GM21360 (cell line): ENCODE measurements around the gene RBFOX2.
"Not testable (repeated sequence)": the region's sequence is repeated elsewhere in the genome, so short reads cannot be mapped to it uniquely, and the experiment has no call there.

ENCODE experiments used
- ATAC-seq: cut with Tn5 transposase; IDR thresholded peaks from one replicate; pipeline ENCODE4 v1.9.1; 2021; ENCODE audit warnings: mild to moderate bottlenecking, moderate library complexity; ENCODE audit not compliant: unreplicated experiment

RBFOX2 gene

DNA sequence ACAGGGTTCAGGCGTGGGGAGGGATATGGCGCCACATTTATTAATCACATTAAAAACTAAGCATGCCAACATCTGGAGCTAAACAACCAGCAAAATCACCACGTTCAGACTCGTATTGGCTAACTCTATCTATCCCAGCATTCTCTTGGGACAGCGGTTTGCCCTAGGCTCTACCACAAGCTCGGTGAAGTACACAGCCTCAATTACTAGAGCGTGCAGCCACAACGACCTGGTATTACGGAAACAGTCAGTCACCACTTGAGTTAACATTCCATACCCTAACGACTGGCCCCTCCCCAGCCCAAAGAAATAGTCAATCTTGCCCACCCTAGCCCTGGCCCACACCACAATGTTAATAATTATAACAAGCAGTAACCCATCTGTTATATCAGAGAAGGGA lies 278.8 kb downstream of the RBFOX2 start:
- peak; percentile 75 for ATAC-seq

GRCh38 chr22:35746946-35747703 lies 281.5 kb downstream of the RBFOX2 start:
- no peak for ATAC-seq

- no peak for ATAC-seq
Measured at GRCh38 chr22:35746248-35746647, 282.4 kb downstream of the RBFOX2 start.

DNA sequence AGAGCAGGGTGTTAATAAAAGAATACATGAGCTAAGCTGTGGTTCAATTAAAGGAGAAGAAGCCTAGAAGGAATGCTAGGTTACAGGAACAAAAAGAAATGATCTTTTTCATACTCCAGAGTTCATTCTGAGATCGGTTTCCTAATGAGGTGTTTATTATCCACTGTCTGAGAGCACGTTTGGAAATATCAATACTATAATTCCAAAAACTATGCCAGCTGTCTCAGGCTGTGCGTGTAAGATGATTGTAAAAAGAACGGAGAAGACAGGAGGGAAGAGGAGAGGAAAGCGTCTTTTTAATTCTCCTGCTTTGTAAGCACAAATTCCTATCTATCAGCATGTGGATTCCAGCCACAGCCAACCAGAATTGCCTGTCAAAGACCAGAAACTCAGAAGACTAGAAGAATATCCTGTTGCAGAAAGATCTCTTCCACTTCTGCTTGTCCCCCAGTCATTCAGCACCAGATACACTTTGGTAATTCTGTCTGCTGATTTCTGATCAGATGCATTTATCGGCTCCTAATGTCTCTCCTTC lies 285.2 kb downstream of the RBFOX2 start:
- no peak for ATAC-seq

DNA sequence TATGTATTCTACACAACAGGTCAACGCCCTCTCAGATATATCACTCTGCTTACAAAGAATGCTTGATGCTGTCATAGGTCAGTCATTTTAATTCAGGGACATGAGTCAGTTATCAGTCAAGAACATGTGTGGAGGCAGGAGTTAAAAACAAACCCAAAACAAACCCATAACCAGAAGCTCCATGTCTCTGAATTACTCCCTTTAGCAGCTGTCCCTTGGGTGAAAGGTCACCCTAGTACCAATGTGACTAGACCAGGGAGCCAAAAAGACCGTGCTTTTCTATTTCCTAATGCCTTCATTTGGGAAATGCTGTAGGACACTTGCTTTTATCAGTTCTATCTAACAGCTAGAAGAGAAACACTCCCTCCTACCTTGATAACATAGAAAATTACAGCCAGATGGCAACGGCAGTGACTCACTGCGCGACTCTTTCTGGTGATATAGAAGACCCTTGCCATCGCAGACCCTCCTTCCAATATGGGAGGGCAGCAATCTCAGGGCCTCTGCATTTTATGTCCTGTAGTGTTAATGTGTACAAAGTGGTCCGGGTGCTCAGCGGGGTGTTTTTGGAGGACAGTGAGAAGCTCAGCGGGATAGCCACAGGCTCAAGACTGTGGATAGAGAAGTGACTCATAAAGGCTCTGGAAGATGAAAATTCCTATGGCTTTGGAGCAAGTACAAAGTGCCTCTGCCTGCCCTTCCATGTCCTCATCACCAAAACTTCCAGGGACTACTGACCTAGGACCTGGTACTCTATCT lies 286.1 kb downstream of the RBFOX2 start:
- no peak for ATAC-seq

- ATAC-seq = no peak
Measured at GRCh38 chr22:35740616-35741015, 288.0 kb downstream of the RBFOX2 start.

DNA sequence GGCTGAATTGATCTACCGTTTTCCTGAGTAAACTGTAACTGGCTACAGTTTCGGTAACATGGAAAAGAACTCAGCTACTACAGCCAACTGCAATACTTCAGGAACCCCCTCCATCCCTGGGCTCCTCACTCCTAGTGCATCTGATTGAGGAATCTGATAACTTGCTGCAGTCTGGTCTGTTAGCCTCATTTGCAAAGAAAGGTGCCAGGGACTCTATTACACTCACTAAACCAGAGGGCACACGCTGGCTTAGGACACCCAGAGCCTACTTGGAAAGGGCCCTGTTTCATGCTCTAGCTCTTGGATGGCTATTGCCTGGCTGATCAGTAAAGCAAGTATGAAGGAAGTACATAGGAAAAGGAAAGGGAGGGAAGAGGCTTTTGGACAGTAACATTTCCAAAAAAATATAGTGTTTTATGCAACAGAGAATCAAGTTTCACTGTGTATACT lies 288.7 kb downstream of the RBFOX2 start:
- ATAC-seq = no peak

DNA sequence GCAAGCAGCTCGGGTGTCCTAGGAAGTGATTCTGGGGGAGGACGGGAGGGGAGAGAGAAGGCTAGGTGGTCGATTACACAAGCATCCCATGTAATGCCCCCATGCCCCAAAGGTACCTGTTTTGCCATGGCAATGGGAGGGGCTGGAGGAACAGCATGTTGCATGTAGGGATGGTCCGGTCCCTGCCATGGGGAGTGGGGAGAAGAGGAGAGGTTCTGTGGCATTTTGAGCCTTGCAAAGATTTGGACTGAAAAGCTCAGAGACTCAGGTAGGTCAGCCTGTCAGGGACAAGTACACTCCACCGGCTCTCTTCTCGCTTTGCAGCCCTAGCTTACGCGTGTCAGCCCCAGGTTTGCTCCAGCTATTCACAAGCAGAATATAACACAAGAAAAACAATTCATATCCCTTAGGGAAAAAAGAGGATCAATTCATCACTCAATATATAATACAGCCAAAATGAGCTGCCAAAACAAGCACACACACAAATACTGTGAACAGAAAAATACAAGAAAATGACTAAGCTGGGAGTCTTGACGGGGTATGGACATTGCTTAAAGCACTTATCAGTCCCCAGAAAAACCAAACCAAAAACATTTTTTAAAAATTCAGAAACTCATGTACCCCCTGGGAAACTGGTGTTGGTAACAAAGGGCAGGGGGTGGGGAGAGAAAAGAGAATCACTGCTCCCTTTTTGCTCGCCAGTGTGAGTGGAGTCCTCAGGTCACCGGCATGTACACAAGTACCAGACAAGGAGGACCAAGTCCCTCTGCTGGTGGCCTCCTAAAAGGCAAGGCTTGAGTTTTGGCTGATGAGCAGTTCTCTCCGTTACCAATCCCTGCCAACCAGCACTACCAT lies 289.3 kb downstream of the RBFOX2 start:
- ATAC-seq = no peak

DNA sequence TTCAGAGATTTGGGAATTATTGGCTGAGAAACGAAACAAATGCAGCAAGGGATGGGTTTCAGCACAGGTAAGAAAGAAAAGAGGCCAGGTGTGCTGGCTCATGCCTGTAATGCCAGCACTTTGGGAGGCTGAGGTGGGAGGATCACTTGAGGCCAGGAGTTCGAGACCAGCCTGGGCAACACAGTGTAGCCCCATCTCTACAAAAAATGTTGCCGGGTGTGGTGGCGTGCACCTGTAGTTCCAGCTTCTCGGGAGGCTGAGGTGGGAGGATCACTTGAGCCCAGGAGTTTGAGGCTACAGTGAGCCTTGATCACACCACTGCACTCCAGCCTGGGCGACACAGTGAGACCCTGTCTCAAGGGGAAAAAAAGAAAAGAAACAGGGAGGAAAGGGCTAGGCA lies 290.7 kb downstream of the RBFOX2 start:
- ATAC-seq = not testable (repeated sequence)

- no peak for ATAC-seq
Measured at GRCh38 chr22:35736701-35737100, 291.9 kb downstream of the RBFOX2 start.

- ATAC-seq = no peak
Measured at GRCh38 chr22:35736166-35736565, 292.5 kb downstream of the RBFOX2 start.

DNA sequence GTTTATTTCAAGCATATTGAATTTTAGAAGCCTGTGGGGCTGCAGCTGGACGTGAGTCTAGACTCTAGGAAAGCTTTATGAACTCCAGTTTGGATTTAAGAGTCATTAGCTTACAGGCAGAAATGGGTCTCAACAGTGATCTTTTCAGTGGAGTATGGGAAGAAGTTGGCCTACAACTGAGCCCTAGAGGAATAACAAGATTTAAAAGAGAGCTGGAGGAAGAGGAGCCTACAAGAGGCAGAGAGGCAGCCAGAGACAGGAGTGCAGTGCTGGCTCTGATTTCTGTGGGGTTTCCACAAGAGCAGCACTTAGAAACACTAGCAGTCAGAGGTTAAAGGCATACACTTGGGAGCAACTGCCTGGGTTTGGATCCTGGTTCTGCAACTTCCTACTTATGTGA lies 293.1 kb downstream of the RBFOX2 start:
- ATAC-seq = no peak

- ATAC-seq = no peak
Measured at GRCh38 chr22:35734517-35734827, 294.2 kb downstream of the RBFOX2 start.

DNA sequence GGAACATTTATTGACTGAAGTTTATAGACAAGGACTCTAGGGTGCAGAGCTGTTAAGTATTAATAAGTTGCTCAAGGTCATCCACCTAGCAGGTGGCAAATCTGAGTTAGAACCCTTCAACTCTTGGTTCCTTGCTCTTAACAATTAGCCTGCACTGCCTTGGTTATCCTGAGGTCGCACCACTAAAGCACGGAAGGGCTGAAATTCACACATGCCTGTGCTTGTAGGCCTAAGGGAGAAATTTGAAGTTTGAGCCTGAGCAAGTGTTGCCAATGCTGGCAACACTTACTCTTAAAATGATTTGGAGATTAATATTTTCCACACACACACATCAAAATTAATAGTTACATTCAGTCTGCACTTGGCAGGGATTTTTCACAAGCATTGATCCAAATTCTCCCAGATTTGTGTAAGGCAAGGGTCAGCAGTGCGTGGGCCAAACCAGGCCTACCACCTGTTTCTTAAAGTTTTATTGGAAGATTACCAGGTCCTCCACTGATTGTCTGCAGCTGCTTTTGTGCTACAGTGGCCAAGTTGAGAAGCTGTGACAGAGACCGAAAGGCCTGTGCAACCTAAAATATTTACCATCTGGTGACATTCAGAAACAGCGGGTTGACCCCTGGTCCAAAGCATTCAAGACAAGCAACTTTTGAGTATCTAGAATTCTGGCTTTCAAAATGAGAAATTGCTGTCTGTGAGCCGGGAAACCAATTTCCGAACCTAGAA lies 294.7 kb downstream of the RBFOX2 start:
- ATAC-seq = no peak

DNA sequence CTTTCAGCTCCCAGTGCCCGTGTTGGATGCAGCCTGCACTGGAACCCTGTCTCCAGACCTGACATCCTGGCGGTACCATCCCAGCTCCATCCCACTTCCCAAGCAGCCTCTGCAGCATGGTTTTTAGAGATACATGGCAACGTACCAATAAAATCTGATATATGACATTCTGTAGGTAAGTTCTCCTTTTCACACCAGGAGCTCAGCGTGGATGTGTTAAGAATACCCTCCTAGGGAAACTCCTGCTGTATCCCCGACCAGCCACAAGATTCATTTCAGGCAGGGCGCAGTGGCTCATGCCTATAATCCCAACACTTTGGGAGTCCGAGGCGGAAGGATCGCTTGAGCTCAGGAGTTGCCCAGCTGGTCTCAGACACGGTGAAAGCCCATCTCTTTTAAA lies 295.6 kb downstream of the RBFOX2 start:
- no peak for ATAC-seq

- ATAC-seq = no peak
Measured at GRCh38 chr22:35732116-35732515, 296.5 kb downstream of the RBFOX2 start.

GRCh38 chr22:35731321-35731720 lies 297.3 kb downstream of the RBFOX2 start:
- no peak for ATAC-seq

DNA sequence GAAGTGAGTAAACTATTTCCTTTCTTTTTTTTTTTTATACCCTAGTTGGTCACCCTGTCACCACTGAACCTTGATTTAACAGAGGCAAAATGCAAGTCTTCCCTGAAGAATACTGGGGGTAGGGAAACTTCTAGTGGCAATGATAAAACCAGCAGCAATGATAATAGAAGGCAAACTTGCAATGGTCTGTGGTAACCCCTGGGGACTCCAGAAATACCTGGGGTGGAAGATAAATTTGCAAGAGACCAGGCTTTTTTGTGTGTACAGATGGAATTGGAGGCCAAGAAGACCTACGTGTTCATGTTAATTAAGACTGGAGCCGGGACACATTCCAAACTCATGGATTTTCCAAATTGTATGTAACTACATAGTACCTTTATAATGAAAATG lies 299.3 kb downstream of the RBFOX2 start:
- ATAC-seq = no peak

DNA sequence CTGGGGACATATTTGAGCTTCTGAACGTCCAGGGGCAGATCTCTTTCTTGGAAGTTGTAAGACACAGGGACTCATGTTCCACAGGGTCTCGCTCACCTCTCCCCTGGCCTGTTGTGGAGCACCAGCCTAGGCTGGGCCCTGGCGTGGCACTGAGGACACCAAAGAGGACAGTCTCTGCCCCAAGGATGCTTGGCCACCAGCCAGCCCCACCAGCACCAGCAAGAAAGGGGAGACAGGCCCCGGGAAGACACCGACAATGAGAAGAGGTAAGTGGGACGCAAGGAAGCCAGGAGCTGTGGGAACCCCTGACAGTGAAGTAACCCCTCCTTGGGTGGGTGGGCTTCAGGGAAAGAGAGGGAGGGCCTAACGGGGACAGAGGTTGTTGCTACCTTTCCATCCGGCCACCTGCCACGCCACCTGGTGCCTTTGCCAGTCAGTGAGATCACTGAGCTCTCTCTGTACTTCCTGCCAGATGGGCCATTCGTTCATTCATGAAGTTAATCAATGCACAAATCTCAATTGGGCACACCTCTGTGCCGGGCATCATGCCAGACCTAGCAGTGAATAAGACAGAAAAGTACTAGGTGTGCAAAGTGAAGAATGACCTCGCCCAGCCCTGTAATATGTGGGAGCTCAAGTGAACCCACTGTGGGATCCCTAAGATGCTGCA lies 299.9 kb downstream of the RBFOX2 start:
- ATAC-seq = no peak

GRCh38 chr22:35727436-35727835 lies 301.2 kb downstream of the RBFOX2 start:
- no peak for ATAC-seq
